Measurements from ENCODE around the gene PJA1.

GRCh38 chrX:69196666-69197065 lies 31.4 kb upstream of the PJA1 start:
- no peak for TF ChIP-seq POLR2A (IDR thresholded peaks at IDR 0.05; ENCODE audit: low read depth, low read length)
- TF ChIP-seq CTCF (IDR thresholded peaks at IDR 0.05; ENCODE audit: extremely low read depth in 1 of 2, insufficient read depth in 1 of 2, low read depth in 1 of 2, low read length in 2 of 2), result no peak
- no peak for TF ChIP-seq POLR2AphosphoS5 (IDR thresholded peaks at IDR 0.05; ENCODE audit: insufficient read depth, low read depth, low read length)
- TF ChIP-seq JUN (IDR thresholded peaks at IDR 0.05; ENCODE audit: borderline replicate concordance, insufficient read depth, insufficient read length, low read depth), result no peak
- TF ChIP-seq EZH2 (IDR thresholded peaks at IDR 0.05; ENCODE audit: borderline replicate concordance, low read depth, low read length, severe bottlenecking), result no peak
